Measurements from ENCODE around the gene MED6.

The MED6 gene

DNA sequence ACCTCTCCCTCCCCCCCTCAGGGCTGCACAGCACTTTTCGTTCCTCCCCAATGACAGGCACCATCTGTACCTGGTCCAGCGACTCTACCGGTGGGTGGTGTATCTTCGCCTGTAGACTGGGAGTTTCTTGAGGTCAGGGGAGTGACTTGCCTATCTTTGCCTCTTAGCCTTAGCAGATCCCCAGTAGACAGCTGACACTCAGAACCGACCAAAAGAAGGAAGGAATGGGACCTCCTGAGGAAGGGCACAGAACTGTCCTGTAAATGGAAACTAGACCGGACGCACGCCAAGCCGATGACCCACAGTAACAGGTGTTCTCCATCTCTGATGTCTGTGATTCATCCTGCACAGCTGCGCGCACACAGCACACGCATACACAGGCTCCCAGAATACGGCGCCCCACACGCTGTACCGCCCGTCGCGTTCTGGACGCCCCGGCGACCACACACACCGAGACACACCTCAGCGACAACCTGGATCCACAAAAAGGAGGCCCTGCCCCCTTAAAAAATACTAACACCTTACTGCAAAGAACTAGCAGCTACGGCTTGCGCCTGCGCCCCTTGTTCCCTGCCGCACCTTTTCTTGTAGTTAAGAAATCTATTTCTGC lies 40.6 kb upstream of the MED6 start:
- no peak overlapping the region for H3K23ac ChIP-seq (ENCODE audit: low read length)
- no peak overlapping the region for H4K12ac ChIP-seq (ENCODE audit: low read depth, low read length)
- peaks cover under 1% of the 10 kb centered on the region for H3K9me3 ChIP-seq (ENCODE audit: insufficient read depth, low read depth, low read length)
- H3K4me2 ChIP-seq (ENCODE audit: low read length): peak overlapping the region; percentile 65
- WGBS (ENCODE audit: extremely low coverage, insufficient coverage, insufficient read length): no CpG with 5 or more reads among the region's 28 CpGs
- no peak overlapping the region for H3K9ac ChIP-seq (ENCODE audit: low read length)
- H3K27me3 ChIP-seq (ENCODE audit: insufficient read depth, low read length): no peaks in the 10 kb centered on the region
- no peak overlapping the region for H3K27ac ChIP-seq (ENCODE audit: low read depth, low read length)
- H2AK5ac ChIP-seq (ENCODE audit: low read length): no peak overlapping the region
- H3K79me2 ChIP-seq (ENCODE audit: control insufficient read depth, insufficient read depth, low read length, poor library complexity): peaks cover 6% of the 10 kb centered on the region
- peak overlapping the region; percentile 14 for H3K18ac ChIP-seq (ENCODE audit: low read length)
- no peak overlapping the region for H2BK5ac ChIP-seq (ENCODE audit: low read depth, low read length, poor library complexity)
- no peak overlapping the region for H3K4ac ChIP-seq (ENCODE audit: low read depth, low read length)
- DNase-seq: peak; percentile 49 to 64
- H3K4me3 ChIP-seq (ENCODE audit: low read depth, low read length): peak overlapping the region; percentile 79
- no peaks in the 10 kb centered on the region for H3K36me3 ChIP-seq (ENCODE audit: control insufficient read depth in 1 of 2, insufficient read depth in 2 of 2, low read length in 2 of 2)
- H2BK12ac ChIP-seq (ENCODE audit: low read length): no peak overlapping the region
- H3K14ac ChIP-seq (ENCODE audit: low read length): no peak overlapping the region
- H2BK120ac ChIP-seq (ENCODE audit: insufficient read depth, low read length, poor library complexity): no peak overlapping the region
- peak overlapping the region; percentile 39 for H2AFZ ChIP-seq (ENCODE audit: insufficient read depth, low read length, poor library complexity)
- no peak overlapping the region for H4K91ac ChIP-seq (ENCODE audit: low read depth, low read length)
- H3K4me1 ChIP-seq (ENCODE audit: control insufficient read depth in 1 of 2, insufficient read depth in 2 of 2, low read length in 2 of 2): peaks cover 10 to 11% of the 10 kb centered on the region in 2 experiments
- peaks cover 5% of the 10 kb centered on the region for H3K79me1 ChIP-seq (ENCODE audit: low read length)
- H4K8ac ChIP-seq (ENCODE audit: low read depth, low read length): no peak overlapping the region

DNA sequence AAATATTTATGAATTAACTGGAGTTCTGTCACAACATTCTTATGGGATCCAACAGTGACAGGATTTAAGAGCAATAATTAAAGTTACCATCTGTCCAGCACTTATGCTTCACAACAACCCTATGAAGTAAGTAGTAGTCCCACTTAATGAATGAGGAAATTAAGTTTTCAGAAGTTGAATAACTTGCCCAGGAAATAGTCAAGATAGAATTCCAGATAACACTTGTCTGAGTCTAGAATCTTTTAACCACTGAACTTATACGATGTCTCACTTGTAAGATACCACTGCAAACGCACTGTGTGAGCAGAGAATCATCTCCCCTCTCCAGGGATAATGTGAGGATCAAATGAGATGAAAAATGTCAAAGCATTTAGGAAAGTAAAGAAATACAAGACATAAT lies 38.0 kb upstream of the MED6 start:
- H2AFZ ChIP-seq (ENCODE audit: insufficient read depth, low read length, poor library complexity): no peak overlapping the region
- no peak overlapping the region for H3K4me3 ChIP-seq (ENCODE audit: low read depth, low read length)
- H3K23ac ChIP-seq (ENCODE audit: low read length): no peak overlapping the region
- H3K79me1 ChIP-seq (ENCODE audit: low read length): peaks cover 5% of the 10 kb centered on the region
- H3K14ac ChIP-seq (ENCODE audit: low read length): no peak overlapping the region
- peaks cover 5% of the 10 kb centered on the region for H3K79me2 ChIP-seq (ENCODE audit: control insufficient read depth, insufficient read depth, low read length, poor library complexity)
- no peak overlapping the region for H4K91ac ChIP-seq (ENCODE audit: low read depth, low read length)
- H3K27me3 ChIP-seq (ENCODE audit: insufficient read depth, low read length): no peaks in the 10 kb centered on the region
- no peak overlapping the region for H2BK120ac ChIP-seq (ENCODE audit: insufficient read depth, low read length, poor library complexity)
- no peak overlapping the region for H3K9ac ChIP-seq (ENCODE audit: low read length)
- H2BK12ac ChIP-seq (ENCODE audit: low read length): no peak overlapping the region
- no peak overlapping the region for H4K12ac ChIP-seq (ENCODE audit: low read depth, low read length)
- H3K4me2 ChIP-seq (ENCODE audit: low read length): no peak overlapping the region
- H4K8ac ChIP-seq (ENCODE audit: low read depth, low read length): no peak overlapping the region
- no CpG with 5 or more reads among the region's 2 CpGs for WGBS (ENCODE audit: extremely low coverage, insufficient coverage, insufficient read length)
- no peak overlapping the region for H3K18ac ChIP-seq (ENCODE audit: low read length)
- no peak overlapping the region for H3K4ac ChIP-seq (ENCODE audit: low read depth, low read length)
- peaks cover 10 to 11% of the 10 kb centered on the region in 2 experiments for H3K4me1 ChIP-seq (ENCODE audit: control insufficient read depth in 1 of 2, insufficient read depth in 2 of 2, low read length in 2 of 2)
- H3K27ac ChIP-seq (ENCODE audit: low read depth, low read length): no peak overlapping the region
- no peaks in the 10 kb centered on the region for H3K36me3 ChIP-seq (ENCODE audit: control insufficient read depth in 1 of 2, insufficient read depth in 2 of 2, low read length in 2 of 2)
- peak in 1 of 2 donors; percentile 70 for DNase-seq
- no peak overlapping the region for H2AK5ac ChIP-seq (ENCODE audit: low read length)
- H2BK5ac ChIP-seq (ENCODE audit: low read depth, low read length, poor library complexity): no peak overlapping the region
- peaks cover 2% of the 10 kb centered on the region for H3K9me3 ChIP-seq (ENCODE audit: insufficient read depth, low read depth, low read length)

DNA sequence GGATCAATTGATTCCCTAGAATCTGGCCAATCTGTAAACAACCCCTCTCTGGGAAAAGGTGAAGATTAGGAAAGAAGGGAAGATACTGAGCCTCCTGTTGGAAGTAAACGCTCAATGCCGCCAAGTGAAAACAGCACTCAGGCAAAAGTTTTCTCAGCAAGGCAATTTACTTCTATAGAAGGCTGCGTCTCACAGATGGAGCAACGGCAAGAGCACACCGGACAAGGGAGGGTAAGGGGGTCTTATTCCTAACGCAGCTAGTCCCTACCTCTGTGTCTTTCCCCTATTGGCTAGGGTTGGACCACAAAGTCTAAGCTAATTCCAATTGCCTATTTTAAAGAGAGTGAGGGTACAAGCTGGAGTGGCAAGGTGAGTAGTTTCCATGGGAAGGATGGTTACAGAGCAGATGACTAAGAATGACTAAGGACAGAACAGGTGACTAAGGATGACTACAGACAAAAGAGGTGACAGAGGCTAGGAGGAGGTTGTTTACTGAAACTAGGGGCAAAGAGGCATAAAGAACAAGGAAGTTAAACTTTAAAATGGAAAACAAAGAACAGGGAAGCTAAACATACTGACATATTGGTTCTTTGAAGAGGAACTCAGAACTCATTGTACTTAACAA lies 35.6 kb upstream of the MED6 start:
- Histone ChIP-seq H3K18ac (ENCODE audit: low read length) (no peak overlapping the region), H3K36me3 (ENCODE audit: control insufficient read depth in 1 of 2, insufficient read depth in 2 of 2, low read length in 2 of 2) (no peaks in the 10 kb centered on the region), H3K79me2 (ENCODE audit: control insufficient read depth, insufficient read depth, low read length, poor library complexity) (no peaks in the 10 kb centered on the region), H2AK5ac (ENCODE audit: low read length) (no peak overlapping the region), H2BK120ac (ENCODE audit: insufficient read depth, low read length, poor library complexity) (no peak overlapping the region), H3K27ac (ENCODE audit: low read depth, low read length) (no peak overlapping the region), H2BK12ac (ENCODE audit: low read length) (no peak overlapping the region), H4K91ac (ENCODE audit: low read depth, low read length) (no peak overlapping the region), H4K8ac (ENCODE audit: low read depth, low read length) (no peak overlapping the region), H3K4me3 (ENCODE audit: low read depth, low read length) (no peak overlapping the region), H3K4ac (ENCODE audit: low read depth, low read length) (no peak overlapping the region), H3K14ac (ENCODE audit: low read length) (no peak overlapping the region), H3K4me1 (ENCODE audit: control insufficient read depth in 1 of 2, insufficient read depth in 2 of 2, low read length in 2 of 2) (peaks cover 0 to 4% of the 10 kb centered on the region in 2 experiments), H3K79me1 (ENCODE audit: low read length) (no peaks in the 10 kb centered on the region), H4K12ac (ENCODE audit: low read depth, low read length) (no peak overlapping the region), H2AFZ (ENCODE audit: insufficient read depth, low read length, poor library complexity) (no peak overlapping the region), H2BK5ac (ENCODE audit: low read depth, low read length, poor library complexity) (no peak overlapping the region), H3K4me2 (ENCODE audit: low read length) (no peak overlapping the region), H3K9me3 (ENCODE audit: insufficient read depth, low read depth, low read length) (peaks cover 2% of the 10 kb centered on the region), H3K9ac (ENCODE audit: low read length) (no peak overlapping the region), H3K27me3 (ENCODE audit: insufficient read depth, low read length) (no peaks in the 10 kb centered on the region), H3K23ac (ENCODE audit: low read length) (no peak overlapping the region)
- peak in 1 of 2 donors; percentile 11 for DNase-seq
- WGBS (ENCODE audit: extremely low coverage, insufficient coverage, insufficient read length): no CpG with 5 or more reads among the region's 6 CpGs

DNA sequence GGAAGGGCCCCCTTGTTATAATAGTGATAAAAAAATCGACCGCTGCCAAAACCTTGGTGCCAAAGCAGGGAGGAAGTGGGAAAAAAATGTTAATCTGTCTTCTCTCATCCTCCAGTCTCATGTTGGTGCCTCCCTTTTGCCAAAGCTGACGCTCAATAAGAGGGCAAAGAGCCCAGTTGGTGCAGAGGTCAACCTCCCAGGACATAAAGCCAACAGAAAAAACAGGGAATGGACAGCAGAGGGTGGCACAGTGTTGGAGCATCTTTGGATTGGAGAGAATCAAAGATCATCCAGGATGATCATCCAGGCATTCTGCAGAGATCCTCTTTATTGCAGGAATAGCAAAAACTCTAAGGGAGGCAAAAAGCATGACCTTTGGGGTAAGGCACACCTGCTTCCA lies 31.5 kb upstream of the MED6 start:
- Histone ChIP-seq H3K23ac (ENCODE audit: low read length) (no peak overlapping the region), H4K91ac (ENCODE audit: low read depth, low read length) (no peak overlapping the region), H3K9me3 (ENCODE audit: insufficient read depth, low read depth, low read length) (peaks cover 2% of the 10 kb centered on the region), H3K4me2 (ENCODE audit: low read length) (no peak overlapping the region), H3K27ac (ENCODE audit: low read depth, low read length) (no peak overlapping the region), H3K36me3 (ENCODE audit: control insufficient read depth in 1 of 2, insufficient read depth in 2 of 2, low read length in 2 of 2) (no peaks in the 10 kb centered on the region), H4K12ac (ENCODE audit: low read depth, low read length) (no peak overlapping the region), H3K4ac (ENCODE audit: low read depth, low read length) (no peak overlapping the region), H2BK5ac (ENCODE audit: low read depth, low read length, poor library complexity) (no peak overlapping the region), H3K4me3 (ENCODE audit: low read depth, low read length) (no peak overlapping the region), H2AFZ (ENCODE audit: insufficient read depth, low read length, poor library complexity) (no peak overlapping the region), H3K14ac (ENCODE audit: low read length) (no peak overlapping the region), H3K18ac (ENCODE audit: low read length) (no peak overlapping the region), H2AK5ac (ENCODE audit: low read length) (no peak overlapping the region), H3K4me1 (ENCODE audit: control insufficient read depth in 1 of 2, insufficient read depth in 2 of 2, low read length in 2 of 2) (no peaks in the 10 kb centered on the region), H3K79me1 (ENCODE audit: low read length) (no peaks in the 10 kb centered on the region), H3K9ac (ENCODE audit: low read length) (no peak overlapping the region), H4K8ac (ENCODE audit: low read depth, low read length) (no peak overlapping the region), H2BK120ac (ENCODE audit: insufficient read depth, low read length, poor library complexity) (no peak overlapping the region), H3K79me2 (ENCODE audit: control insufficient read depth, insufficient read depth, low read length, poor library complexity) (no peaks in the 10 kb centered on the region), H3K27me3 (ENCODE audit: insufficient read depth, low read length) (no peaks in the 10 kb centered on the region), H2BK12ac (ENCODE audit: low read length) (no peak overlapping the region)
- DNase-seq: no peak
- no CpG with 5 or more reads among the region's 3 CpGs for WGBS (ENCODE audit: extremely low coverage, insufficient coverage, insufficient read length)

Data from trophoblast cell (in vitro differentiated cells and primary cell).